Endothelial cell (in vitro differentiated cells): ENCODE measurements around the gene DNAJC3. TPM values are rescaled to one million over a fixed set of nuclear protein-coding genes. Genes with fewer than 3 reads are reported as not detected.

ENCODE experiments used
- DNase-seq: peaks from one replicate; pipeline ENCODE4 v3.0.0; 2021; ENCODE audit warnings: low spot score
- H3K27ac Mint-ChIP-seq: one replicate; pipeline ENCODE4 v1.8.0; 2021; ENCODE audit warnings: mixed read lengths, inconsistent platforms; ENCODE audit not compliant: unreplicated experiment
- H3K27me3 Mint-ChIP-seq: one replicate; pipeline ENCODE4 v1.8.0; 2021; ENCODE audit warnings: mild to moderate bottlenecking, moderate library complexity, mixed read lengths, inconsistent platforms; ENCODE audit not compliant: unreplicated experiment
- H3K36me3 Mint-ChIP-seq: one replicate; pipeline ENCODE4 v1.8.0; 2021; ENCODE audit warnings: mild to moderate bottlenecking, low read depth, mixed read lengths, inconsistent platforms; ENCODE audit not compliant: unreplicated experiment
- H3K4me1 Mint-ChIP-seq: one replicate; pipeline ENCODE4 v1.8.0; 2021; ENCODE audit warnings: mild to moderate bottlenecking, mixed read lengths, inconsistent platforms; ENCODE audit not compliant: unreplicated experiment
- H3K4me3 Mint-ChIP-seq: one replicate; pipeline ENCODE4 v1.8.0; 2021; ENCODE audit warnings: mild to moderate bottlenecking, mixed read lengths, inconsistent platforms; ENCODE audit not compliant: unreplicated experiment
- H3K9me3 Mint-ChIP-seq: one replicate; pipeline ENCODE4 v1.8.0; 2021; ENCODE audit warnings: mixed read lengths, inconsistent platforms; ENCODE audit not compliant: unreplicated experiment
- CTCF ChIP-seq: fragments of 200-600 bp; sonication (generic); IDR thresholded peaks from one replicate; pipeline ENCODE4 v1.5.0; 2021; ENCODE audit warnings: antibody characterized with exemption; ENCODE audit not compliant: unreplicated experiment
- total RNA-seq: library from RNA; stranded (reverse); fragmentation: NEBNext Ultra II Directional; extraction: Animal tissue kit (Norgen Biotek cat#: 25700); gene quantifications from one replicate; pipeline ENCODE4 v1.2.1, GENCODE V29; 2021; ENCODE audit not compliant: unreplicated experiment

The DNAJC3 gene
- total RNA-seq, 1 donor from 2014 or later, result 50.3 TPM

GRCh38 chr13:95714142-95714832 lies 37.3 kb downstream of the DNAJC3 start:
- DNase-seq, result no peak
- H3K4me3 Mint-ChIP-seq, result no peak overlapping the region
- TF ChIP-seq CTCF, result no peak
- no peak overlapping the region for H3K27ac Mint-ChIP-seq
- H3K27me3 Mint-ChIP-seq, result no peaks in the 10 kb centered on the region
- peaks cover 10% of the 10 kb centered on the region for H3K4me1 Mint-ChIP-seq
- H3K36me3 Mint-ChIP-seq, result peaks cover 31% of the 10 kb centered on the region
- H3K9me3 Mint-ChIP-seq, result no peaks in the 10 kb centered on the region

DNA sequence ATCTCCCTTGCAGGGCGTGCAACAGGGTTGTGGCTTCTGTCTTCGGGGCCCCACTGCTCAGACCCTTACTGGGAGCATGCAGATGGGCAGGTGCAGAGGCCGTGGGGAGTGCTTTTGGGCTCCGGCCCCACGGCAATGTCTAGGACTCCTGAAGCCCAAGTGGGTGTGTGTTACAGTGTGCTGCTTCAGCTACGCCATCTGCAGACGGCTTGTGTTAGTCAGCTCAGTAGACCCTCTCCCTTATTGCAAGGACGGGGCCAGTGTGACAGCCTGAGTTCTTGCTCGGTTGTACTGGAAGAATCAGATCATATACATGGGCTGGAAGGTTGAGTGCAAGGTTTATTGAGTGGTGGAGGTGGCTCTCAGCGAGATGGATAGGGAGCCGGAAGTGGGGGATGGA lies 39.3 kb downstream of the DNAJC3 start:
- Mint-ChIP-seq H3K4me3 (no peak overlapping the region), H3K27me3 (no peaks in the 10 kb centered on the region), H3K36me3 (peaks cover 31% of the 10 kb centered on the region), H3K9me3 (no peaks in the 10 kb centered on the region), H3K4me1 (peaks cover 10% of the 10 kb centered on the region), H3K27ac (no peak overlapping the region)
- no peak for TF ChIP-seq CTCF
- no peak for DNase-seq

GRCh38 chr13:95722241-95722640 lies 45.3 kb downstream of the DNAJC3 start:
- no peak overlapping the region for H3K4me3 Mint-ChIP-seq
- H3K36me3 Mint-ChIP-seq, result peaks cover 20% of the 10 kb centered on the region
- no peaks in the 10 kb centered on the region for H3K4me1 Mint-ChIP-seq
- no peak for TF ChIP-seq CTCF
- no peak for DNase-seq
- H3K9me3 Mint-ChIP-seq, result no peaks in the 10 kb centered on the region
- no peaks in the 10 kb centered on the region for H3K27me3 Mint-ChIP-seq
- H3K27ac Mint-ChIP-seq, result no peak overlapping the region

DNA sequence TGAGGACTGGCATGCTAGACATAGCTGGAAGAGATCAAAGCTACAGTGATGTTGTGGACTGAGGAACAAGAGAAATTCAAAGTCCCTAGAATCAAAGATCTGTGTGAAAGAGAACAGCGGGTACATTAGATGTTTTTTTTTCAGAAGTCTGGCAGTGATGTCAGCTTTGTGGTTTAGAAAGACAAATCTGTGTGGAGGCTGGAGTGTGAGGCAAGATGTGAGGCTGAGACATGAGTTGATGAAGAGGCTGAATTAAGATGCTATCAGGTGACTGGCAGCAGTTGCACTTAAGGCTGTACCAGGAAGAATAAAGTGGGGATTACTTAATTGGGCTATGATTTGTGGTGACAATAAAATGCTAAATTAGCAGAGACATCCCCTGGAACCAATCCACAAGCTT lies 46.5 kb downstream of the DNAJC3 start:
- H3K27ac Mint-ChIP-seq, result no peak overlapping the region
- H3K4me3 Mint-ChIP-seq, result no peak overlapping the region
- no peaks in the 10 kb centered on the region for H3K4me1 Mint-ChIP-seq
- no peak for TF ChIP-seq CTCF
- DNase-seq, result no peak
- H3K36me3 Mint-ChIP-seq, result peaks cover 11% of the 10 kb centered on the region
- H3K27me3 Mint-ChIP-seq, result no peaks in the 10 kb centered on the region
- H3K9me3 Mint-ChIP-seq, result no peaks in the 10 kb centered on the region

DNA sequence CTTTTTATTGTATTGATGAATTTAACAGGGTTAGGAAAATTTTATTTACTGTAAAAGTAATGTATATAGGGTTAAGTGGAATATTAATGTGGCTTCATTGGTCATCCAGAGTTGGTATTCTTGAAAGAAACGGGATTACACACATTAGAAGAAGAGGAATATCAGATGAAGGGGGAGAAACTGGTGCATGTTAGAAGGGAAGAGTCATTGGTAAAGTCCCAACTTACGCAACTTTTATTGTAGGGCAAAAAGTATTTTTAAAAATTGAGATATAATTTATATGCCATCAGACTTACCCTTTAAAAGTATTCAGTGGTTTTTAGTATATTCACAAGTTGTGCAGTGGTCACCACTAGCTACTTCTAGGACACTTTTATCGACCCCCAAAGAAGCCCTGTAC lies 47.3 kb downstream of the DNAJC3 start:
- Mint-ChIP-seq H3K9me3 (no peaks in the 10 kb centered on the region), H3K36me3 (peaks cover 12% of the 10 kb centered on the region), H3K27ac (no peak overlapping the region), H3K27me3 (no peaks in the 10 kb centered on the region), H3K4me1 (no peaks in the 10 kb centered on the region), H3K4me3 (no peak overlapping the region)
- no peak for DNase-seq
- TF ChIP-seq CTCF, result no peak
